Transverse colon (tissue), 4 donors: Measurements from ENCODE around the gene PPIG. TPM values are rescaled to one million over a fixed set of nuclear protein-coding genes. Genes with fewer than 3 reads are reported as not detected.

Experiments
- DNase-seq: peaks from one replicate; pipeline ENCODE4 v3.0.0-alpha.2; 2019
- H3K27ac ChIP-seq, 4 donors: fragments of 200-600 bp; sonication (generic); 2 replicates each; pipeline ENCODE4 v1.5.1; 2016 to 2018; ENCODE audit warnings: inconsistent platforms in 4 of 4
- H3K27me3 ChIP-seq: fragments of 200-600 bp; sonication (generic); 2 replicates; pipeline ENCODE4 v1.5.1; 2017; ENCODE audit warnings: inconsistent platforms
- H3K36me3 ChIP-seq, 4 donors: fragments of 200-600 bp; sonication (generic); 2 replicates each; pipeline ENCODE4 v1.5.1; 2017 to 2019; ENCODE audit warnings: inconsistent platforms in 4 of 4
- H3K4me1 ChIP-seq, 4 donors: fragments of 200-600 bp; sonication (generic); 2 replicates each; pipeline ENCODE4 v1.5.1; 2017 to 2020; ENCODE audit warnings: inconsistent platforms in 4 of 4
- H3K4me3 ChIP-seq, 4 donors: fragments of 200-600 bp; sonication (generic); 1 replicate in 1 of 4; 2 replicates in 3 of 4; pipeline versions ENCODE4 v1.5.1 to v1.6.1; 2017 to 2019; ENCODE audit warnings: inconsistent platforms in 4 of 4
- H3K9me3 ChIP-seq, 2 donors: fragments of 200-600 bp; sonication (generic); 2 replicates each; pipeline ENCODE4 v1.5.1; 2017 to 2019; ENCODE audit warnings: inconsistent platforms in 2 of 2
- CTCF ChIP-seq, 5 experiments: fragments of 200-600 bp in 3 of 5; fragments of 450-650 bp in 2 of 5; sonication (generic) in 3 of 5; IDR thresholded peaks; 1 replicate in 2 of 5; 2 replicates in 3 of 5; pipeline ENCODE4 v1.5.1; 2016 to 2017; ENCODE audit warnings: antibody characterized with exemption in 5 of 5, inconsistent platforms in 3 of 5, mild to moderate bottlenecking in 2 of 5, moderate library complexity in 1 of 5
- EP300 ChIP-seq: sonication (generic); formaldehyde crosslinking; IDR thresholded peaks from one replicate; pipeline ENCODE4 v1.6.1; 2017; ENCODE audit warnings: antibody characterized with exemption, low read depth
- POLR2A ChIP-seq: fragments of 450-650 bp; IDR thresholded peaks from one replicate; pipeline ENCODE4 v1.6.1; 2016; ENCODE audit warnings: antibody characterized with exemption, mild to moderate bottlenecking, moderate library complexity
- POLR2AphosphoS5 ChIP-seq, 3 donors: sonication (generic); formaldehyde crosslinking; IDR thresholded peaks; one replicate each; pipeline ENCODE4 v1.6.1; 2016; ENCODE audit warnings: antibody characterized with exemption in 3 of 3
- WGBS, 2 donors: methylation state at CpG; one replicate each; pipeline ENCODE4 v1.1.5; 2018; ENCODE audit warnings: low coverage in 1 of 2; 5-methylcytosine and 5-hydroxymethylcytosine counted together
- in situ Hi-C, 4 donors: fragments of 200-750 bp; cut with MboI; loops; one replicate each; pipeline versions ENCODE4 v1.15.0 to v1.15.1; 2017; ENCODE audit warnings: low sequenced_read_pairs in 3 of 4, low pct_ligation_motif_present in 1 of 4, low pct_unique_long_range_greater_than_20kb in 1 of 4
- intact Hi-C: fragments of 100-400 bp; cut with DNase I; formaldehyde crosslinking; loops from one replicate; pipeline ENCODE4 v1.15.1; 2023; ENCODE audit warnings: low total_unique reads
- total RNA-seq, 4 donors: library from RNA; depleted of rRNA; stranded (reverse); fragments of >200 nt; gene quantifications; one replicate each; pipeline ENCODE4 v1.1.0, GENCODE V29; 2016

Gene PPIG
- total RNA-seq, 4 donors from 2014 or later, result 25.9 to 55.7 (median 44.4) TPM

GRCh38 chr2:169659320-169659719 is 75.2 kb downstream of the PPIG start:
- no peak for DNase-seq
- no peak for TF ChIP-seq EP300
- TF ChIP-seq POLR2AphosphoS5 (IDR thresholded peaks at IDR 0.05), result no peak
- WGBS, 2 donors, result 63 to 65% methylated on average over 1 of the region's 1 CpG
- in situ Hi-C loops, result no loop called here
- no peaks in the 10 kb centered on the region for H3K4me1 ChIP-seq
- H3K9me3 ChIP-seq, result no peaks in the 10 kb centered on the region
- no peaks in the 10 kb centered on the region for H3K27me3 ChIP-seq
- H3K27ac ChIP-seq, result no peak overlapping the region
- H3K4me3 ChIP-seq, result no peak overlapping the region
- intact Hi-C loops, result no loop called here
- no peaks in the 10 kb centered on the region for H3K36me3 ChIP-seq

- Histone ChIP-seq H3K27me3 (no peaks in the 10 kb centered on the region), H3K9me3 (no peaks in the 10 kb centered on the region), H3K4me3 (no peak overlapping the region), H3K27ac (no peak overlapping the region), H3K36me3 (no peaks in the 10 kb centered on the region), H3K4me1 (no peaks in the 10 kb centered on the region)
- 59 to 74% methylated on average over 3 of the region's 3 CpGs for WGBS, 2 donors
- in situ Hi-C loops (no loop called here), intact Hi-C loops (no loop called here)
- no peak for DNase-seq
- TF ChIP-seq POLR2AphosphoS5 (IDR thresholded peaks at IDR 0.05) (no peak), CTCF (IDR thresholded peaks at IDR 0.05) (no peak), EP300 (no peak), POLR2A (no peak)
Measured at GRCh38 chr2:169661265-169661664, 77.1 kb downstream of the PPIG start.

- H3K9me3 ChIP-seq, result no peaks in the 10 kb centered on the region
- DNase-seq, result no peak
- H3K4me1 ChIP-seq, result no peaks in the 10 kb centered on the region
- 87 to 100% methylated on average over 1 of the region's 1 CpG for WGBS, 2 donors
- no peaks in the 10 kb centered on the region for H3K27me3 ChIP-seq
- no peaks in the 10 kb centered on the region for H3K36me3 ChIP-seq
- H3K27ac ChIP-seq, result no peak overlapping the region
- TF ChIP-seq CTCF (IDR thresholded peaks at IDR 0.05), result no peak
- no peak for TF ChIP-seq POLR2A
- TF ChIP-seq EP300, result no peak
- intact Hi-C loops (no loop called here), in situ Hi-C loops (no loop called here)
- no peak overlapping the region for H3K4me3 ChIP-seq
Measured at GRCh38 chr2:169662744-169663143, 78.6 kb downstream of the PPIG start.

- intact Hi-C loops (no loop called here), in situ Hi-C loops (no loop called here)
- H3K36me3 ChIP-seq, result no peaks in the 10 kb centered on the region
- no peaks in the 10 kb centered on the region for H3K9me3 ChIP-seq
- H3K27me3 ChIP-seq, result no peaks in the 10 kb centered on the region
- 89 to 91% methylated on average over 1 to 3 of the region's 3 CpGs for whole genome bisulfite sequencing, 2 donors
- H3K4me1 ChIP-seq, result no peaks in the 10 kb centered on the region
- no peak overlapping the region for H3K4me3 ChIP-seq
- no peak overlapping the region for H3K27ac ChIP-seq
- TF ChIP-seq EP300 (no peak), POLR2AphosphoS5 (IDR thresholded peaks at IDR 0.05) (no peak), POLR2A (no peak), CTCF (IDR thresholded peaks at IDR 0.05) (no peak)
- no peak for DNase-seq
Measured at GRCh38 chr2:169663247-169663646, 79.1 kb downstream of the PPIG start.

GRCh38 chr2:169664600-169664977 is 80.4 kb downstream of the PPIG start:
- H3K27ac ChIP-seq, result no peak overlapping the region
- H3K27me3 ChIP-seq, result no peaks in the 10 kb centered on the region
- intact Hi-C loops (no loop called here), in situ Hi-C loops (no loop called here)
- DNase-seq, result no peak
- 70 to 89% methylated on average over 1 of the region's 1 CpG for whole genome bisulfite sequencing, 2 donors
- no peaks in the 10 kb centered on the region for H3K36me3 ChIP-seq
- H3K9me3 ChIP-seq, result no peaks in the 10 kb centered on the region
- H3K4me3 ChIP-seq, result no peak overlapping the region
- no peak for TF ChIP-seq POLR2AphosphoS5 (IDR thresholded peaks at IDR 0.05)
- no peak for TF ChIP-seq EP300
- H3K4me1 ChIP-seq, result no peaks in the 10 kb centered on the region
